T-helper 2 cell treated with Interferon-gamma antibody and Interleukin-4, amounts not matched to agents 100 ng/mL and 5 ng/mL, for 36 hours (primary cell): ENCODE data around the gene CDH23. TPM values are rescaled to one million over a fixed set of nuclear protein-coding genes. Genes with fewer than 3 reads are reported as not detected.

Experiments
- intact Hi-C: fragments of 100-400 bp; cut with micrococcal nuclease; formaldehyde crosslinking; loops from one replicate; pipeline ENCODE4 v1.15.1; 2023
- total RNA-seq: library from RNA; stranded (reverse); gene quantifications from 2 replicates; pipeline ENCODE4 v1.2.3, GENCODE V29; 2022

The CDH23 gene
- total RNA-seq, 1 donor from 2014 or later = 4.2 TPM

- intact Hi-C loops = loop anchor here (10.0 kb wide), 1 partner anchor 215 kb away; no protein-coding TSS in a partner anchor
Measured at GRCh38 chr10:71819985-71820384, 423.3 kb downstream of the CDH23 start.

- intact Hi-C loops = no loop called here
Measured at GRCh38 chr10:71820966-71821365, 424.2 kb downstream of the CDH23 start.

- intact Hi-C loops = no loop called here
Measured at GRCh38 chr10:71821909-71822763, 425.4 kb downstream of the CDH23 start.

GRCh38 chr10:71823356-71823755 is 426.6 kb downstream of the CDH23 start:
- intact Hi-C loops = no loop called here

- intact Hi-C loops = no loop called here
Measured at GRCh38 chr10:71824333-71824732, 427.6 kb downstream of the CDH23 start.

GRCh38 chr10:71825217-71825616 is 428.5 kb downstream of the CDH23 start:
- intact Hi-C loops = no loop called here

GRCh38 chr10:71827852-71828251 is 431.1 kb downstream of the CDH23 start:
- intact Hi-C loops = no loop called here

GRCh38 chr10:71828702-71829101 is 432.0 kb downstream of the CDH23 start:
- intact Hi-C loops = no loop called here

GRCh38 chr10:71829171-71829570 is 432.5 kb downstream of the CDH23 start:
- intact Hi-C loops = no loop called here

- intact Hi-C loops = no loop called here
Measured at GRCh38 chr10:71829896-71830295, 433.2 kb downstream of the CDH23 start.

GRCh38 chr10:71830726-71831125 is 434.0 kb downstream of the CDH23 start:
- intact Hi-C loops = no loop called here

- intact Hi-C loops = no loop called here
Measured at GRCh38 chr10:71831646-71832552, 435.2 kb downstream of the CDH23 start.

- intact Hi-C loops = no loop called here
Measured at GRCh38 chr10:71832967-71833366, 436.2 kb downstream of the CDH23 start.

- intact Hi-C loops = no loop called here
Measured at GRCh38 chr10:71833451-71834342, 437.0 kb downstream of the CDH23 start.

- intact Hi-C loops = no loop called here
Measured at GRCh38 chr10:71834343-71834674, 437.6 kb downstream of the CDH23 start.

GRCh38 chr10:71835671-71836595 is 439.2 kb downstream of the CDH23 start:
- intact Hi-C loops = no loop called here

- intact Hi-C loops = no loop called here
Measured at GRCh38 chr10:71836596-71836974, 439.9 kb downstream of the CDH23 start.

GRCh38 chr10:71837098-71837827 is 440.5 kb downstream of the CDH23 start:
- intact Hi-C loops = no loop called here
